Suppressor macrophage (primary cell): ENCODE results near the gene SLC66A2.

ENCODE experiments used
- DNase-seq, 4 experiments: peaks; one replicate each; pipeline ENCODE4 v3.0.0-alpha.2; 2020 to 2022

Gene SLC66A2

GRCh38 chr18:79917169-79917852 lies 34.1 kb downstream of the SLC66A2 start:
- DNase-seq: no peak

- no peak for DNase-seq
Measured at GRCh38 chr18:79916546-79917168, 34.8 kb downstream of the SLC66A2 start.

GRCh38 chr18:79916128-79916494 lies 35.3 kb downstream of the SLC66A2 start:
- DNase-seq: no peak

- DNase-seq: no peak
Measured at GRCh38 chr18:79915161-79916127, 36.0 kb downstream of the SLC66A2 start.

- no peak for DNase-seq
Measured at GRCh38 chr18:79914614-79915160, 36.8 kb downstream of the SLC66A2 start.

- no peak for DNase-seq
Measured at GRCh38 chr18:79912994-79913831, 38.2 kb downstream of the SLC66A2 start.

GRCh38 chr18:79912409-79912991 lies 39.0 kb downstream of the SLC66A2 start:
- DNase-seq: no peak

DNA sequence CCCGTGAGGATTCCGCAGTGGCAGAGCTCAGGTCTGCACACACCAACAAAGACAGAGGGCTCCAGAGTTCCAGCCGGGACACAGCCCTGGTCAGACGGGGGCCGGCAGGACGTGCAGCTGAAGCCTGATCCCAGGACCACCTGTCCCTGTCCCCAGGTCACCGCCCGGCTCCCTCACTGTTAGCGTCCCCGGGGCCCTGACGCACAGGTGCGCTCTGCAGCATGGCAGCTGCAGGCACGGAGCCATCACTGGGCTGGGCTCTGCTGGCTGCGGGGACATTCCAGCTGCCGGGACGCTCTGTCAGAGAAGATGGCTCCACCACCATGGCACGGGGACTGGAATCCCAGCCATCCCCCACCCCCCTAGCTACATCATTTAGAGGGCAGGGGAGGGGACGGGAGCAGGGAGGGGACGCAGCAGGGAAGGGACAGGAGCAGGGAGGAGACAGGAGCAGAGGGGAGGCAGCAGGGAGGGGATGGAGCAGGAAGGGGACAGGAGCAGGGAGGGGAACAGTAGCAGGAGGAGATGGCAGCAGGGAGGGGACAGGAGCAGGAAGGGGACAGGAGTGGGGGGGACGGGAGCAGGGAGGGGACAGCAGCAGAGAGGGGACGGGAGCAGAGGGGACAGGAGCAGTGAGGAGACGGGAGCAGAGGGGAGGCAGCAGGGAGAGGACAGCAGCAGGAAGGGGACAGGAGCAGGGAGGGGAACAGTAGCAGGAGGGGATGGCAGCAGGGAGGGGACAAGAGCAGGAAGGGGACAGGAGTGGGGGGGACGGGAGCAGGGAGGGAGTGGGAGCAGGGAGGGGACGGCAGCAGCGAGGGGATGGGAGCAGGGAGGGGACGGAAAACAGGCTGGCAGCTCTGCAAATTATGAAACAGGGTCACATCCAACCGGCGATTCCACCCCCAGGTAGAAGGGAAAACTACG lies 39.8 kb downstream of the SLC66A2 start:
- no peak for DNase-seq

DNA sequence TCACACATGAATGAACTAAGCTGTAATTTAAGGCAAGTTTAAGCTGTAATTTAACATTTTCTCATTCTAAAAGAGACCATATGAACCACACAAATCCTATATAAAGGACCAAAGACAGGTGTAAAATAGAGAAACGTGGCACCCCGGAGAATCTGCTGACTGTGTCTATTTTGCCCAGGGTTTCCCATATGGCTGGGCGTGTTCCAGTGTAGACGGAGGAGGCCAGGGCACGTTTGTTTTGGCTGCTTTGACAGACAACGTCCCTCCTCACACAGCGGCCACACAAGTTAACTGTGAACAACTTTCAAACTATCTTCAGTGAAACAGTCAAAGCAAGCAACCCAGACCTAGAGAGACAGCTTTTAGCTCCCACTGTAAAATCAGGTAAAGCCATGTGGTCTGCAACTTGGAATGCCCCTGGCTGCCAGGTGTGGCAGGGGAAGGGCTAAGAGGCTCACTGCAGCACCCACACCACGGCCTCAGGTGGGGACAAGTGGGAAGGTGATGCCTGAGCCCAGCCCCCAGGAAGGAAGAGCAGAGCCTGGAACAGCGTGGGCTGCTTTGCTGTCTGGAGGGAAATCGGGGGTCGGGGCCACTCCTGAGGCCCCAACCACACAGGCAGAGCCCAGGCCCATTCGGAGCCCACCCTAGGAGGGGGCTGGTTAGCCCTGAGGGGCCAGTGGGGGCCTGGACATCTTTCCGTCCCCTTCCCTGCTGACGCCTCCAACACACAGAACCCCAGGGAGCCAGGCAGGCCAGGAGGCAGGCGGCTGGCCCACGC lies 40.7 kb downstream of the SLC66A2 start:
- no peak for DNase-seq

DNA sequence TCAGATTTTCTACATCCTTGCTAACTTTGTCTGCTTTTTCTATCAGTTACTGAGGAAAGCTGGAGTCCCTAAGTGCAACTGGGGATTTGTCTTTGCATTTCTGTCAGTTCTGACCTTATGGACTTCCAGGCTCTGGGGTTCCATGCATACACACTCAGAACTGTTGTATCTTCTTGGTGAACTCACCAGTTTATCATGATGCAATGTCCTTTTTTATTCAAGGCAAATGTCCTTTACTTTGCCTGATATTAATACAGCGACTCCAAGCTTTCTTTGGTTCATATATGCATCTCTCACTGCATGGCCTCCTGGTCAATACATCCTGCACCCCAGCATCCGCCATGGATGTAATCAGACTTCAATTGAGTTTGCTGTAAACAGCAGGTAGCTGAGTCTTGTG lies 44.7 kb downstream of the SLC66A2 start:
- no peak for DNase-seq

GRCh38 chr18:79905993-79906392 lies 45.5 kb downstream of the SLC66A2 start:
- no peak for DNase-seq

- DNase-seq: peak; percentile 13 to 54 (median 36)
Measured at GRCh38 chr18:79905389-79905911, 46.0 kb downstream of the SLC66A2 start.

DNA sequence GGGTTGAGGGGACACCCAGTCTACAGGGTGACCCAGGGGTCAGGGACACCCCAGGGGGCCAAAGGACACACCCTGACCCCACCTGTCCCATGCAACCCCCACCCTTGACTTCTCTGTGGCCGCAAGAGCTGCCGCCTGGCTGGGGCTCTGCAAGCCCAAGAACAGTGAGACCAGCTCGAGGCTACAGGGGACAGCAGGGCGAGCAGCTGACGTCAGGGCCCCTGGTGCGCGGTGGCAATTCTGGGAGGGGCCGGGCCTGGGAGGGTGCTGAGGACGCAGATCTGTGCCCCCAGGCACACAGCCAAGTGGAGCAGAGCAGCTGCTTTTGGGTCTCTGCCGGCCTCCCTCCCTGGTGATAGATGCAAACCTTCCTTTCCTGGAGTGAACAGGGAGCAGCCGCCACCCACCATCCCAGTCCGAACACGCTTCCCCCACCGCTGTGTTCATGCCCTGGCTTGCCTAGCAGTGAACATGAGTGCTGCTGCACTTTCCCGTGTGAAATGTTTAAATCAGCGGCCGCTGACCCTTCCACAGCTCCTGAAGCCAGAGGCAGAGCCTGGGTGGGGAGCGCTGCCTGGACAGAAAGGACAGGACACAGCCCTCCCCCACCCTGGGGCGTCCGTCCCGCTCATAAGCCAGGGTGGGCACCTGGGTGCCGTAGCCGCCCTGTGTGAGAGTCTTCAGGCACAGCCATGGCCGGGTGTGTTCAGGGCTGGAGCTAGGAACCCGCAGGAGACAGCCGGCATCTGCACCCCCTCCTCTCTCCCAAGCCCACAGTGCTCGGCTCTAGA lies 46.9 kb downstream of the SLC66A2 start:
- DNase-seq: no peak

DNA sequence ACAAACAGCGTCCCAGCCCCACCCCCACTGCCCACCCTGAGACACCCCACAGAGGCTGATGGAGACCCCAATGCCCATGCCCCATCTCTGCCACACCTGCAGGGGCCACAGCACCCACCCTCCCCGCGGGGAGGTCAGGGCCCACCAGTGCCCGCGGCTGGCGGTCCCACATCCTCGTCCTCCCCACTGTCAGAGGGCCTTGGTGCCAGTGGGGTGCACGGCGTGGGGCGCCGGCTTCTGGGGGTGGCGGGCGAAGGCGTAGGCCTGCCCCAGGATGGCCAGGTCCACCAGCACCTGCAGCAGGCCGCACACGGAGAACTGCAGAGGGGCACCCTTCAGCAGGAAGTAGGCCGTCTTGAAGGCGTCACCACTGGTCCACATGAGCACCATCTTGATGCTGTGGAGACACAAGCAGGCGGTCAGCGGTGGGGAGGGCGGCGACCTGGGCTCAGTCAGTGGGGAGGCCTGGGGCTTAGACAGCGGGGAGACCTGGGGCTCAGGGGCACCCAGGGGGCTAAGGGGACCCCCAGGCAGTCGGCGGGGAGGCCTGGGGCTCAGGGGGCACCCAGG lies 47.6 kb downstream of the SLC66A2 start:
- no peak for DNase-seq

- DNase-seq: no peak
Measured at GRCh38 chr18:79903071-79903635, 48.3 kb downstream of the SLC66A2 start.

GRCh38 chr18:79902640-79903039 lies 48.8 kb downstream of the SLC66A2 start:
- DNase-seq: no peak

GRCh38 chr18:79902075-79902474 lies 49.4 kb downstream of the SLC66A2 start:
- no peak for DNase-seq

DNA sequence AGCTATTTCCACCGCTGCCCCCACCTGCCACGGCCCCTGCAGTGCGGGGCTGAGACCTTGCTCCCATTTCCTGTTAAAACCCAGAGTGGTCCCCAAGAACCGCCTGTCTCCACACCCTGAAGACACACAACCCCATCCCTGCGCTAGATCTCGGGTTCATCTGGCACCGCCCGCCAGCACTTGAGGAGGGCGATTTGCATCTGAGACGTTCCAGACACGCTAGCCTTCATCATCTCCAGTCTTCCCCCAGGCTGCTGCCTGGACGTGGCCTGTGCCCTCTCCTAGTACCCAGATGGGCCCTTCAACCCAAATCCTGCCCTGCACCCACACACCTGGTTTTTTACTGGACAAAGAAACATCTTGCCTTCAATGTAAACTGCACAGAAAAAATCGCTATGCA lies 49.8 kb downstream of the SLC66A2 start:
- no peak for DNase-seq
